ENCODE results near the gene EID3.

Gene EID3

DNA sequence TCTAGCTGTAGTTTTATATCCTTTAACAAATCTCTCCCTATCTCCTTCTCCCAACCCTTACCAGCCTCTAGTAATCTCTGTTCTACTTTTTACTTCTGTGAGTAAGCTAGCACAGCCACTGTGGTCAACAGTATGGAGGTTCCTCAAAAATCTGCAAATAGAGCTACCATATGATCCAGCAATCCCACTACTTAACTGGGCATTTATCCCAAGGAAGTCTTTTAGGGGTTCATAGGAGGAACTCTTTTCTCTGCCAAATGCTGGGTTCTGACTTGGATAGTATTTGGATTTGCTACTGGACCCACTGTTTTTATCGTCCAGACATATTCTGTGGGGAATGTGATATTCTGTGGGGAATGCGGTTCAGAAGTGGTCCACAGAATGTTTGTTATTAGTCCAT lies 41.1 kb downstream of the EID3 start:
- H4K20me1 ChIP-seq (ENCODE audit: insufficient read depth, low read length, poor library complexity, severe bottlenecking), result peaks cover 4% of the 10 kb centered on the region
- peaks cover 88% of the 10 kb centered on the region for H3K36me3 ChIP-seq (ENCODE audit: insufficient read depth, low read length)
- TF ChIP-seq, protein P1, sequence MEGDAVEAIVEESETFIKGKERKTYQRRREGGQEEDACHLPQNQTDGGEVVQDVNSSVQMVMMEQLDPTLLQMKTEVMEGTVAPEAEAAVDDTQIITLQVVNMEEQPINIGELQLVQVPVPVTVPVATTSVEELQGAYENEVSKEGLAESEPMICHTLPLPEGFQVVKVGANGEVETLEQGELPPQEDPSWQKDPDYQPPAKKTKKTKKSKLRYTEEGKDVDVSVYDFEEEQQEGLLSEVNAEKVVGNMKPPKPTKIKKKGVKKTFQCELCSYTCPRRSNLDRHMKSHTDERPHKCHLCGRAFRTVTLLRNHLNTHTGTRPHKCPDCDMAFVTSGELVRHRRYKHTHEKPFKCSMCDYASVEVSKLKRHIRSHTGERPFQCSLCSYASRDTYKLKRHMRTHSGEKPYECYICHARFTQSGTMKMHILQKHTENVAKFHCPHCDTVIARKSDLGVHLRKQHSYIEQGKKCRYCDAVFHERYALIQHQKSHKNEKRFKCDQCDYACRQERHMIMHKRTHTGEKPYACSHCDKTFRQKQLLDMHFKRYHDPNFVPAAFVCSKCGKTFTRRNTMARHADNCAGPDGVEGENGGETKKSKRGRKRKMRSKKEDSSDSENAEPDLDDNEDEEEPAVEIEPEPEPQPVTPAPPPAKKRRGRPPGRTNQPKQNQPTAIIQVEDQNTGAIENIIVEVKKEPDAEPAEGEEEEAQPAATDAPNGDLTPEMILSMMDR (conservative IDR thresholded peaks at IDR 0.05; ENCODE audit: low read length), result no peak
- TF ChIP-seq EZH2phosphoT487 (IDR thresholded peaks at IDR 0.05; ENCODE audit: borderline replicate concordance), result no peak
- H3K9ac ChIP-seq (ENCODE audit: low read depth, low read length, poor library complexity, severe bottlenecking), result no peak overlapping the region
- no peaks in the 10 kb centered on the region for H3K9me3 ChIP-seq (ENCODE audit: insufficient read depth, low read depth, low read length)
- no peak overlapping the region for H3K4me2 ChIP-seq (ENCODE audit: low read depth, low read length, poor library complexity, severe bottlenecking)
- no peak overlapping the region for H2AFZ ChIP-seq (ENCODE audit: low read length)
- H3K27me3 ChIP-seq (ENCODE audit: insufficient read depth, low read length, poor library complexity, severe bottlenecking), result no peaks in the 10 kb centered on the region
- no peaks in the 10 kb centered on the region; the same call in 1 of the 2 replicates for H3F3A ChIP-seq (ENCODE audit: low read depth)
- H3K4me1 ChIP-seq (ENCODE audit: insufficient read depth, low read length, poor library complexity, severe bottlenecking), result no peaks in the 10 kb centered on the region
- H3K79me2 ChIP-seq (ENCODE audit: insufficient read depth, low read length), result no peaks in the 10 kb centered on the region
- H3K9me2 ChIP-seq (replicated peaks; ENCODE audit: low read depth, low read length), result no peaks in the 10 kb centered on the region
- no peak overlapping the region for H3K4me3 ChIP-seq (ENCODE audit: low read length, poor library complexity, severe bottlenecking)

DNA sequence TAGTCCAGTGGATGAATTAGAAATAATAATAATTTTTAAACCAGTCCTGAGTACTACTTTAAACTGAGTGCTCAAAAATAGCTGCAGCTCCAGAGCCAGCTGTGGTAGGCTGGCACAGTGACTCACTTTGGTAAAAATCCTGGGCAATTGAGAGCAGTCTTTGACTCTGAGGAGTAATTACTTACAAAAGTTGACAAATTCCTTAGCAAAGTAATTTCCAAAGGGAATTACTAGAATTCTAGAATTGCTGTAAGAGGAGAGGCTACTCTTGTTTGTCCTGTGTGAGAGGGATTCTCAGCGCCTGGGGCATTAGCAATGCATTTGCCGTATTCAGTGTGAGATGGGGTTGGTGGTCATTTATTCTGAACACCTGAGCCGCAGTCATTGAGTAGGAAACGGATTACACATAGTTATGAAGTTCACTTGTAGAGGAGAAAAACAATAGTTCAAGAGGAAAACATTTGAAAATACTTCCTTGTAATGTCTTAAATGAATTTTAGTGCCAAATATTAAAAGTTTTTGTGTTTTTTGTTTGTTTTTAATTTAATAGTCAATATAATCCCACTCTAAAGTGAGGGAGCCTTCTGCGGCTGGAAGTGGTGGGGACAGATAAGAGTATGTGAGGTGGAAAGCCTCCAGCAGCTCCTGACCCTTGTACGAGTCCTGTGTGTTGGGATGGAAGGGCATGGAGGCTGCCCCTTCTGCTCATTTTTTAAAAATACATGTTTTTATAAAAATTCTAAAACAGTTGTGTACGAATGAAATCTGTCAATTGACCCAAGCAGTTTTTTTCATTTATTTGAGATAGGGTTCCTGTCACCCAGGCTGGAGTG lies 41.9 kb downstream of the EID3 start:
- H3K4me1 ChIP-seq (ENCODE audit: insufficient read depth, low read length, poor library complexity, severe bottlenecking), result no peaks in the 10 kb centered on the region
- no peak overlapping the region for H3K4me2 ChIP-seq (ENCODE audit: low read depth, low read length, poor library complexity, severe bottlenecking)
- H4K20me1 ChIP-seq (ENCODE audit: insufficient read depth, low read length, poor library complexity, severe bottlenecking), result peaks cover 4% of the 10 kb centered on the region
- peaks cover 88% of the 10 kb centered on the region for H3K36me3 ChIP-seq (ENCODE audit: insufficient read depth, low read length)
- H3K9me2 ChIP-seq (replicated peaks; ENCODE audit: low read depth, low read length), result no peaks in the 10 kb centered on the region
- no peak overlapping the region for H2AFZ ChIP-seq (ENCODE audit: low read length)
- H3K4me3 ChIP-seq (ENCODE audit: low read length, poor library complexity, severe bottlenecking), result no peak overlapping the region
- H3K79me2 ChIP-seq (ENCODE audit: insufficient read depth, low read length), result no peaks in the 10 kb centered on the region
- no peaks in the 10 kb centered on the region; the same call in 1 of the 2 replicates for H3F3A ChIP-seq (ENCODE audit: low read depth)
- no peaks in the 10 kb centered on the region for H3K9me3 ChIP-seq (ENCODE audit: insufficient read depth, low read depth, low read length)
- no peaks in the 10 kb centered on the region for H3K27me3 ChIP-seq (ENCODE audit: insufficient read depth, low read length, poor library complexity, severe bottlenecking)
- TF ChIP-seq, protein P1 (conservative IDR thresholded peaks at IDR 0.05; ENCODE audit: low read length), result no peak
- TF ChIP-seq EZH2phosphoT487 (IDR thresholded peaks at IDR 0.05; ENCODE audit: borderline replicate concordance), result no peak
- no peak overlapping the region for H3K9ac ChIP-seq (ENCODE audit: low read depth, low read length, poor library complexity, severe bottlenecking)

DNA sequence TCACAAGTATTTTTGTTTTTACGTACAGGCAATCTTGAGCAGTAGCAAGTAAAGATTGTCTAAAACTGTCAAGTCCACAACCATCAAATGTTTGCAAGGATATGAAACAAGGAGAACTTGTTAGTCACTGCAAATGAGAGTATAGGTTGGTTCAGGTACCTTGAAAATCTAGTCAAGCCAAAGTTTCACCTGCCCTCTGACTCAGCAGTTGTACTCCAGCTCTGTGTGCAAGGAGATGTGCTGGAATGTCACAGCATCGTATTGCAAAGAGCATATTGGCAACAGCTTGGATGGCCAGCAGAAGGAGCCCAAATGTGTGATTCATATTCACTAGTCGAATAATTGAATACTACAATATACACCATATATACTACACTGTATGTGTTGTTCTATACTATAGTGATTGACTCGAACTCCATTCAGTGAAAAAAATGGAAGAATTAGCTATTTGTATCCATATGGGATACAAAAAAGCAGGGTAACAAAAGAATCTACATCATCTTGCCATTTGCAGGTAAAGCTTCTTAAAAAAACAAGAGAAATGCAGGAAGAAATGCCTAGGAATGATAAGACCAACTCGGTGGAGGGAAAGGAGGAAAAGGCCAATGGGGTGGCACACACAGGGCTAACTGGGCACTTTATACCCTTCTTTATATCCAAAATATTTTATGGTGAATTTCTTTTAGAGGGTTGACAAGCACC lies 44.0 kb downstream of the EID3 start:
- no peaks in the 10 kb centered on the region for H3K79me2 ChIP-seq (ENCODE audit: insufficient read depth, low read length)
- H3F3A ChIP-seq (ENCODE audit: low read depth), result no peaks in the 10 kb centered on the region; the same call in 1 of the 2 replicates

More for the DNA sequence above, 44.0 kb downstream of the EID3 start:
- peaks cover 4% of the 10 kb centered on the region for H4K20me1 ChIP-seq (ENCODE audit: insufficient read depth, low read length, poor library complexity, severe bottlenecking)
- TF ChIP-seq, protein P1 (conservative IDR thresholded peaks at IDR 0.05; ENCODE audit: low read length), result no peak
- no peak for TF ChIP-seq EZH2phosphoT487 (IDR thresholded peaks at IDR 0.05; ENCODE audit: borderline replicate concordance)
- H3K4me1 ChIP-seq (ENCODE audit: insufficient read depth, low read length, poor library complexity, severe bottlenecking), result no peaks in the 10 kb centered on the region
- no peak overlapping the region for H3K4me3 ChIP-seq (ENCODE audit: low read length, poor library complexity, severe bottlenecking)
- no peak overlapping the region for H3K4me2 ChIP-seq (ENCODE audit: low read depth, low read length, poor library complexity, severe bottlenecking)
- H3K9me2 ChIP-seq (replicated peaks; ENCODE audit: low read depth, low read length), result no peaks in the 10 kb centered on the region
- H3K27me3 ChIP-seq (ENCODE audit: insufficient read depth, low read length, poor library complexity, severe bottlenecking), result no peaks in the 10 kb centered on the region
- H3K9ac ChIP-seq (ENCODE audit: low read depth, low read length, poor library complexity, severe bottlenecking), result no peak overlapping the region
- H3K9me3 ChIP-seq (ENCODE audit: insufficient read depth, low read depth, low read length), result no peaks in the 10 kb centered on the region
- H3K36me3 ChIP-seq (ENCODE audit: insufficient read depth, low read length), result peaks cover 88% of the 10 kb centered on the region
- no peak overlapping the region for H2AFZ ChIP-seq (ENCODE audit: low read length)

Data from Loucy (cell line).